SH-SY5Y (cell line): ENCODE measurements around the gene PRODH2.

ENCODE experiments used
- GATA2 ChIP-seq: IDR thresholded peaks from 2 replicates; pipeline ENCODE4 v1.6.1; 2011; ENCODE audit warnings: mild to moderate bottlenecking, low read depth, low read length
- GATA3 ChIP-seq: IDR thresholded peaks from 2 replicates; pipeline ENCODE4 v1.6.1; 2011; ENCODE audit warnings: low read depth, mild to moderate bottlenecking, low read length, moderate library complexity

Gene PRODH2, protein sequence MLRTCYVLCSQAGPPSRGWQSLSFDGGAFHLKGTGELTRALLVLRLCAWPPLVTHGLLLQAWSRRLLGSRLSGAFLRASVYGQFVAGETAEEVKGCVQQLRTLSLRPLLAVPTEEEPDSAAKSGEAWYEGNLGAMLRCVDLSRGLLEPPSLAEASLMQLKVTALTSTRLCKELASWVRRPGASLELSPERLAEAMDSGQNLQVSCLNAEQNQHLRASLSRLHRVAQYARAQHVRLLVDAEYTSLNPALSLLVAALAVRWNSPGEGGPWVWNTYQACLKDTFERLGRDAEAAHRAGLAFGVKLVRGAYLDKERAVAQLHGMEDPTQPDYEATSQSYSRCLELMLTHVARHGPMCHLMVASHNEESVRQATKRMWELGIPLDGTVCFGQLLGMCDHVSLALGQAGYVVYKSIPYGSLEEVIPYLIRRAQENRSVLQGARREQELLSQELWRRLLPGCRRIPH

DNA sequence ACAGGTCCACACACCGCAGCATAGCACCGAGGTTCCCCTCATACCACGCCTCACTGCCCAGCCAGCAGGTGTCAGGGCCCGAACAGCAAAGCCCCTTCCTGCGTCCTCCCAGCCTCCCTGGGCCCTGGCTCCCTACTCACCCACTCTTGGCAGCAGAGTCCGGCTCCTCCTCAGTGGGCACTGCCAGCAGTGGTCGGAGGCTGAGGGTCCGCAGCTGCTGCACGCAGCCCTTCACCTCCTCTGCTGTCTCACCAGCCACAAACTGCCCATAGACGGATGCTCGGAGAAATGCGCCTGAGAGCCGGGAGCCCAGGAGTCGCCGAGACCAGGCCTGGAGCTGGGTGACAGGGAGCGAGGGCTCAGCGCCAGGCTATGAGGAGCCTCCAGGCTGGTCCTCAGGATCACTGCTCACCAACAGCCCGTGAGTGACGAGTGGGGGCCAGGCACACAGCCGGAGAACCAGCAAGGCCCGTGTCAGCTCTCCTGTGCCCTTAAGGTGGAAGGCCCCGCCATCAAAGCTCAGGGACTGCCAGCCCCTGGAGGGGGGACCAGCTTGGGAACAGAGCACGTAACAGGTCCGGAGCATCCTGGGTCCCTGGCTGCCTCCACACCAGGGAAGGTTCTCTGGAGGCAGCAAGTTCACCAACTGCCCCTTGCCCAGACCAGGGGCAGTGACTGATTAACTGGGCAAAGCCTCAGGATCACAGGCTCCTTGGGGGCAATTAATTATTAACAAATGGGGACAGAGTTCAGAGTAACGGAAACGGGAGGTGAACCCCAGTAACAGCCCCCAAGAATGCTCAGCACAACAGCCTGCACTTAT is at the start of gene PRODH2:
PRODH2 (minus strand) TSS at position 626 of the 823 bp plus-strand sequence; CDS start at position 586, 40 bp downstream.
- TF ChIP-seq GATA2 (no peak), GATA3 (no peak)

DNA sequence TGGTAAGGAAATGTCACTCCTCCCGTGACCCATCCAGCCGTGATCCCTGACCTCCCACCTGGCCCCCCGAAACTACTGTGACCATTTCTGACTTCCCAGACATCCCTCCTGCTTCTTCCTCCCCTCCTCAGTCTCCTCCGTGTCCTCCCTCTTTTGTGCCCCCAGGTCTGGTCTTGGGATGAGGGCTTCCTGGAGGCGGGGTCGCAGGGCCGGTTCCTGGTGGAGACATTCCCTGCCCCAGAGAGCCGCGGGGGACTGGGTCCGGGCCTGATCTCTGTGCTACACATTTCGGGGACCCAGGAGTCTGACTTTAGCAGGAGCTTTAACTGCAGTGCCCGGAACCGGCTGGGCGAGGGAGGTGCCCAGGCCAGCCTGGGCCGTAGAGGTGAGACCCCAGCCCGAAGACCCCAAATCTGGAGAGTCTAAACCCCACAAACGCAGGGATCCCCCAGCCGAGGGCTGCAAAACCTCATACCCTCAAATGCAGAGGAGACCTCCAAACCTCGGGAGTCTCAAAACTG is 49.1 kb upstream of the PRODH2 start:
- TF ChIP-seq GATA2 (no peak), GATA3 (no peak)

DNA sequence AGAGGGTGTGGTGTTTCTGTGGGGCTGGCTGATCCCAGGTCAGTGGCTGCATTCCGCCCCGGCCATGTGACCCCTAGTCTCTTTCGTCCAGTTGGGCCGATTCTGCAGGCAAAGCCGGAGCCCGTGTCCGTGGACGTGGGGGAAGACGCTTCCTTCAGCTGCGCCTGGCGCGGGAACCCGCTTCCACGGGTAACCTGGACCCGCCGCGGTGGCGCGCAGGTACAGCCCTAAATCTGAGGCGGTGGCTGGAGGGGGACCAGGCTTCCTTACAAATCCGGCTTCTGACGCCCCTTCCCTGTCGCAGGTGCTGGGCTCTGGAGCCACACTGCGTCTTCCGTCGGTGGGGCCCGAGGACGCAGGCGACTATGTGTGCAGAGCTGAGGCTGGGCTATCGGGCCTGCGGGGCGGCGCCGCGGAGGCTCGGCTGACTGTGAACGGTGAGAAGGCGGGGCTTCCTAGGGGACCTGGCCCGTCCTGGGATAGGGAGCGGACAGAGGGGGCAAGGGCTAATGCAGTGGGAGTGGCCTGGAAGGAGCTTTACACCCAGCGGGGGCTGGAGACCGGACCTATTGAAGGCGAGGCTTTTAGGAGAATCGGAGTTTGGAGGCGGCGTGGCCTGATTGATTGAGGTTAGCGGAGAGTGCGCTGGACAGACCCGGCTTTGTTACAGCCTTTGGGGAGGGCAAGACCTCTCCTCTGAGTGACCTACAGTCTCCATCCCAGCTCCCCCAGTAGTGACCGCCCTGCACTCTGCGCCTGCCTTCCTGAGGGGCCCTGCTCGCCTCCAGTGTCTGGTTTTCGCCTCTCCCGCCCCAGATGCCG is 48.4 kb upstream of the PRODH2 start:
- TF ChIP-seq GATA2, result no peak
- no peak for TF ChIP-seq GATA3

DNA sequence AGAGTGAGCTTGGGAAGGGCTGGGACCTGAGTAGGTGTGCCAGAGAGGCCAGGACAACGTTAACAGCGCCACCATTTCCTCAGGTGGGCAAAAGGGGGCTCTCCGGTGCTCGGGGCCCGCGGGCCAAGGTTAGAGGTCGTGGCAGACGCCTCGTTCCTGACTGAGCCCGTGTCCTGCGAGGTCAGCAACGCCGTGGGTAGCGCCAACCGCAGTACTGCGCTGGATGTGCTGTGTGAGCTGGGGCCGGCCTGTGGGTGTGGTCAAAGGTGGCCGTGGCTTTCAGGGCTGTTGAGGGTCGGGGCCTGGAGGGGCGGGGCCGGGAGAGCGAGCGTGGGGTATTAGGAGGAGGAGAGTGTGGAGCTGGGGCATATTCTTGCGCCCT is 47.8 kb upstream of the PRODH2 start:
- TF ChIP-seq GATA3 (no peak), GATA2 (no peak)

DNA sequence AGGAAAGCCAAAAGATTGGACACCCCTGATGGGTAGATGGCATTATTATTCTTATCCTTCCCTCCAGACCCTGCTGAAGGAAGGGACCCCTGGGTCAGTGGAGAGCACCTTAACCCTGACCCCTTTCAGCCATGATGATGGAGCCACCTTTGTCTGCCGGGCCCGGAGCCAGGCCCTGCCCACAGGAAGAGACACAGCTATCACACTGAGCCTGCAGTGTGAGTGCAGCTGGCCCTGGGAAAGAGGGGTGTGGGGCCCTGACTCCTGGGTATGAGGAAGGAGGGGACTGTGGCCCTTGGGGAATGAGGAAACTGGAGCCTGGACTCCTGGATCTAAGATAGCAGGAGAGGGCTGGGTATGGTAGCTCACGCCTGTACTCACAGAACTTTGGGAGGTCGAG is 46.8 kb upstream of the PRODH2 start:
- TF ChIP-seq GATA3 (no peak), GATA2 (no peak)

DNA sequence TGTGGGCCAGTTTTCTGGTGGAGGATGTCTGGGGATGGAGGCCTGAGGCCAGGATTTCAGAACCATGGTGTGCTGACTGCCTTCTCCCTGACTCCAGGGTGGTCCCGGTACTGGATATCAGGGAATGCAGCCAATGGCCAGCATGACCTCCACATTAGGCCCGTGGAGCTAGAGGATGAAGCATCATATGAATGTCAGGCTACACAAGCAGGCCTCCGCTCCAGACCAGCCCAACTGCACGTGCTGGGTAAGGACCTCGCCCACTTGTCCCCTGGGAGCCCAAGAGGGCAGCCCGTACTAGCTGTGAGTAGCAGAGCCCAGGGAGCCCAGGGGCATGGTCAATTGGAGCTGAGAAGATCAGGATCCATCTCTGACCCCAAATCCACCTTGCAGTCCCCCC is 45.7 kb upstream of the PRODH2 start:
- no peak for TF ChIP-seq GATA3
- TF ChIP-seq GATA2, result no peak

DNA sequence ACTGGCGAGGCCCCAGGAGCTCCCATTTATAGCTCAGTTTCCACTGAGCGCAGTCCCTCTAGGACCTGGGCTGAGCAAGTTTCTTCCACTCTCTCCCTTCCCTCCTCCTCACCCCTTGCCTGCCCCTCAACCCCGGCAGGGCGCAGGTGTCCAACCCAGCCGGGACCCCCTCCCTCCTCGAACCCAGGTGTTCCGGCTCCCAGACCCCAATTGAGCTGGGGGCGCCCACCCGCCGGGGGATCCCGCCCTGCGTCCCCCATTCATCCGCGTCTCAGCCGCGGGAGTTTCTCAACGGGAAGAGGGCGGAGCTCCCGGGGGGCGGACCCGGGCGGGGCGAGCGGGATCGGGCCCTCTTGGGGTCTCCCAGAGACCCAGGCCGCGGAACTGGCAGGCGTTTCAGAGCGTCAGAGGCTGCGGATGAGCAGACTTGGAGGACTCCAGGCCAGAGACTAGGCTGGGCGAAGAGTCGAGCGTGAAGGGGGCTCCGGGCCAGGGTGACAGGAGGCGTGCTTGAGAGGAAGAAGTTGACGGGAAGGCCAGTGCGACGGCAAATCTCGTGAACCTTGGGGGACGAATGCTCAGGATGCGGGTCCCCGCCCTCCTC is 44.0 kb upstream of the PRODH2 start, which contains the start of gene KIRREL2:
KIRREL2 (plus strand) TSS at position 366 of the 604 bp plus-strand sequence; CDS start at position 575, 209 bp downstream.
- TF ChIP-seq GATA3 (no peak), GATA2 (no peak)

DNA sequence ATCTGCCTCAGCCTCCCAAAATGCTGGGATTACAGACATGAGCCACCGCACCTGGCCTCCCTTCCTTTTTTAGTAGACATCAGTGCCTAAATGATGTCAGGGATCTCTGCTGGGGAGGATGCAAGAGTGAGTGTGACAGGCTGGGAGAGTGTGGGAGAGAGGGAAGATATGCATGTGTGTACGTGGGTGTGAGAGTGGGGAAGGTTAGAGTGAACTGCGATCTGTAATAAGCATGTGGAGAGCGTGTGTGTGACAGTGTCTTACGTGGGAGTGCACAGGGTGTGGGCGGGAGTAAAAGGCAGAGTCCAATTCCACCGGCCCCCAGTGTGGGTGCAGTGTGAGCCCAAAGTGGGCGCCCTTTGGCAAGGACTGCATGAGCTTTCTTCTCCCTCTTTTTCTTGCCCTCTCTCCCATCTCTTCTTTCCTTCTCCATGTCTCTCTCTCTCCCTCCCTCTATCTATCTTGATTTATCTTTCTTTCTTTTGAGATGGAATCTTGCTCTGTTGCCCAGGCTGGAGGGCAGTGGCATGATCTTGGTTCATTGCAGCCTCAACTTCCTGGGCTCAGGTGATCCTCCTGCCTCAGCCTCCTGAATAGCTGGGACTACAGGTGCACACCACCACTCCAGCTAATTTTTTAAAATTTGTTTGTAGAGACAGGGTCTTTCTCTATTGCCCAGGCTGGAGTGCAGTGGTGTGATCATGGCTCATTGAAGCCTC is 40.6 kb upstream of the PRODH2 start:
- TF ChIP-seq GATA3, result no peak
- TF ChIP-seq GATA2, result no peak

DNA sequence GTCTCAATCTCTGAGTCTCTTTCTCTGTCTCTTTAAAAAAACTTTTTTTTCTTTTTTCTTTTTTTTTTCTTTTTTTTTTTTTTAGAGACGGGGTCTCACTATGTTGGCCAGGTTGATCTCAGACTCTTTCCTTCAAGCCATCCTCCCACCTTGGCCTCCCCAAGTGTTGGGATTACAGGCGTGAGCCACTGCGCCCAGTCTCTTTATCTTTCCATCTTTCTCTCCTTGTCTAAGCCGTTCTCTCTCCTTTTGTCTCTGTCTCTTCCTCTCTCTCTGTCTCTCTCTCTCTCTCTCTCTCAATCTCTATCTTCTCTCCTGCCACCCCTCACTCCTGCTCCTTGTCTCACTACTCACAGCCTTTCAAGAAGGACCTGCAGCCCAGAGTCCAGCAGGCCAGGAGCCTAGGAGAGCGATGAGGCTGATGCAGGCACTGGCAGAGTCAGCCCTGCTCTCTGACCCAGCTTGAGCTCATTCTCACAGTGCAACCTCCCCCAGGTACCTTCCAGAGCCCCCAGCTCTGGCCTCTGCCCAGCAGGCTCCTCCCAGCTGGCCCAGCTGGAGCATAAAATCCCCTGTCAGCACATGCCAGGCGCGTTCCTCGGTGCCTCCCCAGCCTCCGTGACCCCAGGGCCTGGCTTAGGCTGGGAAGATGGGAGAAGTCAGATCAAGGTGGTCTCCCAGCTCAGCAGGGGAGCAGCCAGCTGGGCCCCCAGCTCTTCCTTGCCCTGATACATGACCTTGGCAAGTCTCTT is 39.6 kb upstream of the PRODH2 start, which contains the start of gene NPHS1:
NPHS1 (minus strand) TSS at position 476 of the 752 bp plus-strand sequence. CDS start 667 bp downstream, outside the sequence.
- TF ChIP-seq GATA3, result no peak
- TF ChIP-seq GATA2, result no peak

DNA sequence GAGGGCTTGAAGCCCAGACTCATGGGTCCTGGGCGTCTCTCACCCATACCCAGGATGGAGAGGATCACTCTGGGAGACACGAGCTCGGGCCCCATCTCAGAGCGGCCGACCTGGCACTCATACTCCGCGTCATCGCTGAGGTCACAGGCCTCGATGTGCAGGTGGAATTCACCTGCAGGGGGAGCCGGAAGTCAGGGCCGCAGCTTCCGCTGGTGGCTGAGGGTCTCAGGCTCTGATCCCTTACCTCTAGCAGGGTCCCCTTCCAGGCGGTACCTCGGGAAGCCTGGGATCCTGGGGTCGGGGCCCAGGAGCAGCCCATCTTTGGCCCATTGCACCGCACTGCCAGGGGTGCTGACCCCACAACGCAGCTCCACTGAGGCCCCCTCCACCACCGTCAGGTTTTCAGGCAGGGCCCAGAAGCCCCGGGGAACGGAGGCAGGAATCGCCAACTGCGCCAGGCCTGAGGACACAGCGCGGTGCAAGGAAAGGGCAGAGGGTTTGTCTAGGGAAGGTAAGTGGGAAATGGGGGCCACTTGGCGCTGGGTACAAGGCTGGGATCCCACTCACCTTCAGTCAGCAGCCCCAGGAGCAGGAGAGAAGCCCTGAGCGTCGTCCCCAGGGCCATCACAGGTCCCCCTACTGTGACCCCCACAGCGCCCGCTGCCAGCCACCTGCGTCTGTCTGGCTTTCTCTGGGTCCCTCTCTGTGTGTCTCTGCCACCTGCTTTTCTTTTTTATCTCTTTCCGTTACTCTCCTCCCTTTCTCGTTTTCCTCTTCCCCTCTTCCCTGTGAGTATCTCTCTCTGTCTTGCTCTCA is 38.8 kb upstream of the PRODH2 start:
- TF ChIP-seq GATA3, result no peak
- TF ChIP-seq GATA2, result no peak

DNA sequence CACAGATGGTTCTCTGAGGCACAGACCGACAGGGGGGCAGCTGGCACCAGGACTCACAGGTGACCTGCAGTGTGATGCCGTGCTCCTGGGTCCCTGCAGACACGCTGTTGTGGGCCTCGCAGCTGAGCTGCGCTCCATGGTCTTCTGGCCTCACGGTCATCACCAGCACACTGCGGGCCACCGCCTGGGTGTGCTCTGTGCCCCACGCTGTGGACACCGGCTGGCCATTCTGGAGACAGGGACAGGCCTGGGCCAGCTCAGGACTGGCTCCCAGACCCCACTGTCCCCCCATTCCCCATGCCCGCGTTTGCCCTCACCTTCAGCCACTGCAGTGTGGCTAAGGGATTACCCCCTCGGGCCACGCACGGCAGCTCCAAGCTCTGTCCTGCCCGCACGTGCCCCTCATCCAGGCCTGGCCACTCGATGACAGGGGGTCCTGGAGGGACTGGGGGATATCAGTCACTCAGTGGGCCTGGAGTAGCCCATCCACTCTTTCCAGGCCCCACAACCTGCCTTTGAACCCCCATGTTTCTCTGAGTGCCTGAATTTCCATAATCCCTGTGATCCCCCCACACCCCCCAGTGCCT is 36.4 kb upstream of the PRODH2 start:
- TF ChIP-seq GATA3 (no peak), GATA2 (no peak)
